Astrocyte of the cerebellum (primary cell): Measurements from ENCODE around the gene PRKAR1B.
"Not testable (repeated sequence)": the region's sequence is repeated elsewhere in the genome, so short reads cannot be mapped to it uniquely, and the experiment has no call there.

Experiments
- DNase-seq: peaks from one replicate; pipeline ENCODE4 v3.0.0-alpha.2; 2011; ENCODE audit warnings: low read depth
- H3K4me3 ChIP-seq: 2 replicates; pipeline ENCODE4 v1.5.1; 2011; ENCODE audit warnings: mild to moderate bottlenecking, low read depth, low read length, moderate library complexity
- CTCF ChIP-seq: IDR thresholded peaks from 2 replicates; pipeline ENCODE4 v1.5.1; 2012; ENCODE audit warnings: low read length, low read depth, moderate library complexity, mild to moderate bottlenecking; ENCODE audit errors: missing control alignments
- in situ Hi-C: cut with HindIII; loops from 2 replicates; pipeline ENCODE4 v1.10.0; 2017; ENCODE audit warnings: low sequenced_read_pairs

Gene PRKAR1B

GRCh38 chr7:753190-753589 is 26.1 kb upstream of the PRKAR1B start:
- no peak overlapping the region for H3K4me3 ChIP-seq
- no peak for TF ChIP-seq CTCF
- in situ Hi-C loops, result no loop called here
- no peak for DNase-seq

- in situ Hi-C loops, DNase-seq, H3K4me3 ChIP-seq: not testable (repeated sequence)
Measured at GRCh38 chr7:752256-752655, 25.2 kb upstream of the PRKAR1B start.

GRCh38 chr7:751826-752225 is 24.7 kb upstream of the PRKAR1B start:
- no peak for TF ChIP-seq CTCF
- in situ Hi-C loops, result no loop called here
- no peak for DNase-seq

GRCh38 chr7:750111-750905 is 23.2 kb upstream of the PRKAR1B start:
- DNase-seq, result no peak
- H3K4me3 ChIP-seq, result no peak overlapping the region
- in situ Hi-C loops, result no loop called here
- TF ChIP-seq CTCF, result no peak

More at GRCh38 chr7:751826-752225, 24.7 kb upstream of the PRKAR1B start:
- no peak overlapping the region for H3K4me3 ChIP-seq

GRCh38 chr7:749140-749551 is 22.1 kb upstream of the PRKAR1B start:
- in situ Hi-C loops, result no loop called here
- no peak overlapping the region for H3K4me3 ChIP-seq
- no peak for DNase-seq
- no peak for TF ChIP-seq CTCF

- no peak for DNase-seq
- TF ChIP-seq CTCF, result no peak
- in situ Hi-C loops, result no loop called here
- no peak overlapping the region for H3K4me3 ChIP-seq
Measured at GRCh38 chr7:748446-748845, 21.4 kb upstream of the PRKAR1B start.

- H3K4me3 ChIP-seq, result no peak overlapping the region
- no peak for TF ChIP-seq CTCF
- in situ Hi-C loops, result no loop called here
- no peak for DNase-seq
Measured at GRCh38 chr7:747186-747585, 20.1 kb upstream of the PRKAR1B start.
